COLO829 (cell line): Measurements from ENCODE around the gene INTS13.
A peak's percentile ranks its signal among the peaks of the same experiment; 100 is the strongest.
"Not testable (repeated sequence)": the region's sequence is repeated elsewhere in the genome, so short reads cannot be mapped to it uniquely, and the experiment has no call there.

ENCODE experiments used
- DNase-seq: peaks from one replicate; pipeline ENCODE4 v3.0.0; 2012; ENCODE audit warnings: low spot score

INTS13 gene

GRCh38 chr12:26935636-26936378, 2.0 kb downstream of the INTS13 start:
- DNase-seq, result no peak

DNA sequence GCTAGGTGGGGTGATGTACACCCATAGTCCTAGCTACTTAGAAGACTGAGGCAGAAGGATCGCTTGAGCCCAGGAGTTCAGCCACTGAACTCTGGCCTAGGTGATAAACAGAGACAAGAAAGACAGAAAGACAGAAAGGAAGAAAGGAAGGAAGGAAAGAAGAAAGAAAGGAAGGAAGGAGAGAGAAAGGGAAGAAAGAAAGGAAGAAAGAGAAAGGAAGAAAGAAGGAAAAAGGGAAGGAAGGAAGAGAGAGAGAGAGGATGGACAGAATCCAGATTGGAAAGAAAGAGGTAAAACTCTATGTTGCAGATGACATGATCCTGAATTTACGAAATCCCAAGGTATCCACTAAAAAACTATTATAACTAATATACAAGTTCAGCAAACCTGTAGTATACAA, 8.2 kb downstream of the INTS13 start:
- no peak for DNase-seq

DNA sequence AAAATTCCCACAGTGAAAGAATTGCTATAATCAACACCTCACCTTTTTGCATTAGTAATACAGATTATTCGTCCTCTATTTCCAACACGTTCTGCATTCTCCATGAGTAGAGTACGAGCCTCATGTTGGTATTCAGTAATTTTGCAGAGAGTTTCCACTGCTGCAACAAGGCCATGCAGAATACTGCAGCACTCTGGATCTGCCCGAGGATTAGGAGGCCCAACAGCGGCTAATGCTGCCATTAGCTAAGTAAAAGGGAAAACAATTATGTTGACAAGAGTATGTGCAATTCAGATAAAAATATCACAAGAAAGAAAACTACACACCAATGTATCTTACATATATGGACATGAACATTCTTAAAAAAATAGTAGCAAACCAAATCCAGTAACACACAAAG, 9.1 kb downstream of the INTS13 start:
- DNase-seq, result no peak

- DNase-seq, result no peak
Measured at GRCh38 chr12:26921886-26922285, 15.9 kb downstream of the INTS13 start.

DNA sequence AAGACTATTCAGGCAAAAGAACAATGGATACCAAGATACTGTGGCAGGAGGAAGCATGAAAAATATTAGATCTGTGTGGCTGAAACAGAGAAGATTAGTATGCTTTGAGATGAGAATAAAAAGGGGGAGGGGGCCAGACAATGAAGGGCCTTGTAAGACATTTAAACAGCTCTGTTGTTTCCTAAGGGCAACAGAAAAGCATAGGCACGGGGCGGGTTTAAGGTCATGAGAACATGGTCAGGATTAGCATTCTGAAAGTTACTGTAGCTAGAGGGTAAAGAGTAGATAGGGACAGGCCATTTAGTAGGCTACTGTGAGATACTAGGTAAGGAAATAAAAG, 18.6 kb downstream of the INTS13 start:
- peak; percentile 60 for DNase-seq

- DNase-seq, result no peak
Measured at GRCh38 chr12:26918321-26919215, 19.2 kb downstream of the INTS13 start.

GRCh38 chr12:26906704-26907103, 31.1 kb downstream of the INTS13 start:
- DNase-seq, result no peak

DNA sequence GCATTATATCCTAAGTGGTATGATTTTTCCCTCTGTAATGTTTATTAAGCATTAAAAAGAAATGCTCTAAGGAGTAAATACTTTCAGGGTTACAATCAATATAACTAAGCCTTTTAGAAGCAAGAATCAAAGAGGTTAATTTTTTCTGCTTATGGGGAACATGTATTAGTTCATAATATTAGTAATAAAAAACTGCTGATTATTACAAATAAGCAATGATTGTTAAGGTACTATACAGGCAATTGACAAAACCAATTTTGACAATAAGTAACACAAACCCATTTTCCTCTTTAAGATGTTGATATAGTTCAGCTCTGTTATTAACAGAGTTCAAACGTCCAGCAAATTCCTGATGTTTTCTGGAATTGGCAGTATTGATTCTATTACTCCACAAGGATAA, 31.8 kb downstream of the INTS13 start:
- DNase-seq, result no peak

DNA sequence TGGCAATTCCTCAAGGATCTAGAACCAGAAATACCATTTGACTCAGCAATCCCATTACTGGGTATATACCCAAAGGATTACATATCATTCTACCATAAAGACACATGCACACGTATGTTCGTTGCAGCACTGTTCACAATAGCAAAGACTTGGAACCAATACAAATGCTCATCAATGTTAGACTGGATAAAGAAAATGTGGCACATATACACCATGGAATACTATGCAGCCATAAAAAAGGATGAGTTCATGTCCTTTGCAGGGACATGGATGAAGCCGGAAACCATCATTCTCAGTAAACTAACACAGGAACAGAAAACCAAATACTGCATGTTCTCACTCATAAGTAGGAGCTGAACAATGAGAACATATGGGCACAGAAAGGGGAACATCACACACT, 34.4 kb downstream of the INTS13 start:
- DNase-seq, result not testable (repeated sequence)

DNA sequence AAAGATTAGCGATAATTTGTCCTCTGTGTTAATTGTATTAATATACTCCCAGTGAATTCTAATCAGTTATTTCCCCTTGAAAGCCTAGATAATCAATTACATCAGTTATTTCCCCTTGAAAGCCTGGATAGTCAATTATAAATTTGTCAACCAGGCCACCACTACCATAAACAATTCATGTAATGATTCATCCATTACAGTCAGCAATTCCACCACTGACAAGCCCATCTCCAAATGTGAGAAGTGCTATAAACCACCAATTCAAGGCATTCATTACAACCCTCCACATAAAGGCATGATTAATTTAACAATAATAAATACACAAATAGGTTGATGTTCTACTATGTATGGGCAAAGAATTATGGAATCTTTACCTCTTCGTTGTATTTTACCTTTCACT, 40.9 kb downstream of the INTS13 start:
- no peak for DNase-seq

- no peak for DNase-seq
Measured at GRCh38 chr12:26895672-26896071, 42.1 kb downstream of the INTS13 start.

DNA sequence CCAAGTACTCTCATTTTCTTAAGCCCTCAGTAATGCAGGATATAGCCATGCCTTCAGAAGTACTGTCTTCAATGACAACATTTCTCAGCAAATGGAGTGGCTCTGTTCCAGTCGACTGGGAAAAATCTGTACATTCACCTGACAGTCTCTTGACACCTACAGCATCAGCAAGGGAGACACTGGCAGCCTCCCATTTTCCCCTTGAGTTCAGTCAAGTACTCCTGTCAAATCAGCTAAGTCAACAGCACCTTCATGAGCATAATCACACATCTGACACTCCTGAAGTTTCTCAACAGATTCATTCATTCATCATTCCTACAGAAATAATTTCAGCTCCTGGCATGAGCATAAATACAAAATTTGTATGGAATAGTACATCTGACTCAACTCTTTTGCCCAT, 46.1 kb downstream of the INTS13 start:
- DNase-seq, result no peak

GRCh38 chr12:26890784-26891183, 47.0 kb downstream of the INTS13 start:
- DNase-seq, result no peak

- DNase-seq, result peak; percentile 70
Measured at GRCh38 chr12:26884765-26885576, 52.8 kb downstream of the INTS13 start.

DNA sequence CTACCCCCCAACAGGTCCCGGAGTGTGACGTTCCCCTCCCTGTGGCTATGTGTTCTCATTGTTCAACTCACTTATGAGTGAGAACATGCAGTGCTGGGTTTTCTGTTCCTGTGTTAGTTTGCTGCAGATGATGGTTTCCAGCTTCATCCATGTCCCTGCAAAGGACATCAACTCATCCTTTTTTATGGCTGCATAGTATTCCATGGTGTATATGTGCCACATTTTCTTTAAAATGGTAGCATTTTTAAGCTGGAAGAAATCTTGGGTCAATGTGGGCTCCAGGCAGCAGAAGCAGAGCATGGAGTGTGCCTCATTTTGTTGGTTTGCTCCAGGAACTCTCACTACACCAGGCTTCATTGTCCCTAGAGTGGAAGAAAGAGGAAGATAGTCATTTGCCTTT, 57.2 kb downstream of the INTS13 start:
- DNase-seq, result no peak

DNA sequence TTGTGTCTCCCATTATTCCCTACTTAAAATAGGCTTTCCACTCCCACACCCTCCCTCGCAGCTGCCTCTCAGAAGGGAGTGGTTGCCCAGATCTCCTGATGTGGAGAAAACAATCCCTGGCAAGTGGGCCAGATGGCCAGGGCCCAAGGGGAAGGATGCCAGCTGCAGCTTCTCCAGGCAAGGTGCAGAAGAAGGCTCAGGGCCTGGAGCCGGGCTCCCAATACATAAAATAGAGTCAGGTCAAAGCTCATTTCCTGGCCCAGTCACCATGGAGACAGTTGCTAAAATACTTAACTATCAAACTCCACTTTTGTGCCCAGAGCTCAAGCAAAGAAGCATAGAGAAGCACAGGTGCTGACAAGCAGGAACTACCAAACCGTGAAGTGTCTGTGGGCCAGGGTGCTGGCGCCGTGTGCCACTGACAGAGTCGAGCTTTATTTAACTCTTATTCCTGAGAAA, 59.1 kb downstream of the INTS13 start:
- peak; percentile 14 for DNase-seq

DNA sequence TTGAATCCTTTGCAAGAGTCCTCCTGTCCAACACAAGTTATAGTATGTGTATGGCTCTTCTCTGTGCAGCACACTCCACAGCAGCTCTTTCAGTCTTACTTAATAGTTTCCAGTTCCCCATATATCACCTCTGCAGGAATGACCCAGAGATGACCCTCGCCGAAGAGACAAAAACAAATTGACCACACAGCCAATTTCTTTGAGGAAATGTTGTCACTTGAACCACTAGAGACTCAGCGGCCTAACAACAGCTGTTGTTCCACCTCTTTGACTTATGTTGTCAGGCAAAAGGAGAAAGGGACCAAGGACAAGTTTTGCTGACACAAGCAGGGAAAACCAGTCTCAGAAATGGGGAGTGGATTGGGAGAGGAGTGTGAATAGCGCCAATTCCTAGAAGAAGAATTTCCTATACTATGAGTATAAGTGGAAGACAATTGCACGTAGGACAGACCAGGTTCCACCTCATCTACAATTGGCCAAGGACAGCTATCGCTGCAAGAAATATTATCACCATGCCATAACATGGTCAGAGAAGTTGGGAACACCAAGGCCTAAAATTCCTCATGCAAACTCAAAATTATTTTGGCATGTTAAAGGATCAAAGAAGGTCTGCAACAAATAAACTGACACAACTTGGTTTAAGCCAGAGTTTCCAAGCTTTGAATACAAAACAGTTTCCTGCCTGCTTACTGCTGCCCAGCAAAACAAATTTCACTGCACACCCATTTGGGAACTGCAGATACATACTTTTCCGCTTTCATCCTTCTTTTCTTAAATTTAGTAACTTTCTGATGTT, 63.1 kb downstream of the INTS13 start:
- DNase-seq, result no peak

- no peak for DNase-seq
Measured at GRCh38 chr12:26872625-26873024, 65.2 kb downstream of the INTS13 start.

DNA sequence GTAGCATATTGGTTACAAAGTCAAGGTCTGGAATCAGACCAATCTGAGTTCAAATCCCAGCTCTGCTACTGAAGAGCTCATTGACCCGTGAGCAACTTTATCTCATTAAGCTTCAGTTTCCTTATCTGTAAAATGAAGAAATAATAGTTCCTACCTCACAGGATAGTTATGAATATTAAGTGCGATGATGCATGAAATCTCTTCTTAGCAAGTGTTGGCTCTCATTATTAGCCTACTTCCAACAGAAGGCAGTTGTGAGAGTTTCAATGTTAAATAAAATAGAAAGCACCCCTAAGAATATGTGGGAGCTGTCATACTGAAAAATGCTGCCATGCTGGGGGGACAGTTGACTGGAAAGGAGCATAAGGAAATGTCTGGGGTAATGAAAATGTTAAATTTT, 65.8 kb downstream of the INTS13 start:
- DNase-seq, result no peak

GRCh38 chr12:26870491-26871419, 67.0 kb downstream of the INTS13 start:
- no peak for DNase-seq
